Ishikawa (cell line): Measurements from ENCODE around the gene STAG1.

Experiments used
- CEBPB ChIP-seq: IDR thresholded peaks from 2 replicates; pipeline ENCODE4 v1.6.1; 2012
- CREB1 ChIP-seq: IDR thresholded peaks from 2 replicates; pipeline ENCODE4 v1.6.1; 2012; ENCODE audit warnings: low read depth
- EGR1 ChIP-seq: IDR thresholded peaks from 2 replicates; pipeline ENCODE4 v1.6.1; 2012
- EP300 ChIP-seq: IDR thresholded peaks from 2 replicates; pipeline ENCODE4 v1.6.1; 2012; ENCODE audit warnings: borderline replicate concordance
- FOXM1 ChIP-seq: IDR thresholded peaks from 2 replicates; pipeline ENCODE4 v1.6.1; 2012; ENCODE audit warnings: low read depth, borderline replicate concordance
- NFIC ChIP-seq: IDR thresholded peaks from 2 replicates; pipeline ENCODE4 v1.6.1; 2012
- RAD21 ChIP-seq: IDR thresholded peaks from 2 replicates; pipeline ENCODE4 v1.6.1; 2012; ENCODE audit warnings: low read depth
- TAF1 ChIP-seq: IDR thresholded peaks from 2 replicates; pipeline ENCODE4 v1.6.1; 2012; ENCODE audit warnings: low read depth, mild to moderate bottlenecking
- TCF12 ChIP-seq: IDR thresholded peaks from 2 replicates; pipeline ENCODE4 v1.6.1; 2012; ENCODE audit warnings: low read depth
- TEAD4 ChIP-seq: IDR thresholded peaks from 2 replicates; pipeline ENCODE4 v1.6.1; 2012
- YY1 ChIP-seq: IDR thresholded peaks from 2 replicates; pipeline ENCODE4 v1.6.1; 2012; ENCODE audit warnings: low read depth
- ZBTB7A ChIP-seq: IDR thresholded peaks from 2 replicates; pipeline ENCODE4 v1.6.1; 2012; ENCODE audit warnings: low read depth
- TF ChIP-seq, protein P1 (sequence below): IDR thresholded peaks from 2 replicates; pipeline ENCODE4 v1.6.1; 2012
- TF ChIP-seq, protein P2 (sequence below): IDR thresholded peaks from 2 replicates; pipeline ENCODE4 v1.6.1; 2012
- TF ChIP-seq, protein P3 (sequence below): IDR thresholded peaks from 2 replicates; pipeline ENCODE4 v1.6.1; 2012; ENCODE audit warnings: low read depth, mild to moderate bottlenecking

Gene STAG1

DNA sequence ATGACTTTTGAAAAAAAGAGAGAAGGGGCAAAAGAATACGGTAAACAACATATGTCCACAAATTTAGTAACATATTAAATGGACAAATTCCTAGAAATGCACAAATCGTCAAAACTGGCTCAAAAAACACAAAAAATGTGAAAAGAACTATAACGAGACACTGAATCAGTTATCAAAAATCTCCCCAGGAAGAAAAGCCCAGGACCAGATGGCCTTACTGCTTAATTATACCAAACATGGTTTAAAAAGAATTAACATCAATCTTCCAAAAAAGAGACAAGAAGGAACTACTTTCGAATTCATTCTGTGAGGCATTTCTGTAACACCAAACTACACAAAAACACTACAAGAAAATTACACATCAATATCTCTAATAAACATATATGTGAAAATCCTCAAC lies 117.4 kb downstream of the STAG1 start:
- TF ChIP-seq CEBPB (no peak), EGR1 (no peak), ZBTB7A (no peak), CREB1 (no peak), TEAD4 (no peak), YY1 (no peak), EP300 (no peak)
- TF ChIP-seq, protein P1, sequence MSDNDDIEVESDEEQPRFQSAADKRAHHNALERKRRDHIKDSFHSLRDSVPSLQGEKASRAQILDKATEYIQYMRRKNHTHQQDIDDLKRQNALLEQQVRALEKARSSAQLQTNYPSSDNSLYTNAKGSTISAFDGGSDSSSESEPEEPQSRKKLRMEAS = no peak
- TF ChIP-seq, protein P2, sequence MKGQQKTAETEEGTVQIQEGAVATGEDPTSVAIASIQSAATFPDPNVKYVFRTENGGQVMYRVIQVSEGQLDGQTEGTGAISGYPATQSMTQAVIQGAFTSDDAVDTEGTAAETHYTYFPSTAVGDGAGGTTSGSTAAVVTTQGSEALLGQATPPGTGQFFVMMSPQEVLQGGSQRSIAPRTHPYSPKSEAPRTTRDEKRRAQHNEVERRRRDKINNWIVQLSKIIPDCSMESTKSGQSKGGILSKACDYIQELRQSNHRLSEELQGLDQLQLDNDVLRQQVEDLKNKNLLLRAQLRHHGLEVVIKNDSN = no peak
- TF ChIP-seq, protein P3, sequence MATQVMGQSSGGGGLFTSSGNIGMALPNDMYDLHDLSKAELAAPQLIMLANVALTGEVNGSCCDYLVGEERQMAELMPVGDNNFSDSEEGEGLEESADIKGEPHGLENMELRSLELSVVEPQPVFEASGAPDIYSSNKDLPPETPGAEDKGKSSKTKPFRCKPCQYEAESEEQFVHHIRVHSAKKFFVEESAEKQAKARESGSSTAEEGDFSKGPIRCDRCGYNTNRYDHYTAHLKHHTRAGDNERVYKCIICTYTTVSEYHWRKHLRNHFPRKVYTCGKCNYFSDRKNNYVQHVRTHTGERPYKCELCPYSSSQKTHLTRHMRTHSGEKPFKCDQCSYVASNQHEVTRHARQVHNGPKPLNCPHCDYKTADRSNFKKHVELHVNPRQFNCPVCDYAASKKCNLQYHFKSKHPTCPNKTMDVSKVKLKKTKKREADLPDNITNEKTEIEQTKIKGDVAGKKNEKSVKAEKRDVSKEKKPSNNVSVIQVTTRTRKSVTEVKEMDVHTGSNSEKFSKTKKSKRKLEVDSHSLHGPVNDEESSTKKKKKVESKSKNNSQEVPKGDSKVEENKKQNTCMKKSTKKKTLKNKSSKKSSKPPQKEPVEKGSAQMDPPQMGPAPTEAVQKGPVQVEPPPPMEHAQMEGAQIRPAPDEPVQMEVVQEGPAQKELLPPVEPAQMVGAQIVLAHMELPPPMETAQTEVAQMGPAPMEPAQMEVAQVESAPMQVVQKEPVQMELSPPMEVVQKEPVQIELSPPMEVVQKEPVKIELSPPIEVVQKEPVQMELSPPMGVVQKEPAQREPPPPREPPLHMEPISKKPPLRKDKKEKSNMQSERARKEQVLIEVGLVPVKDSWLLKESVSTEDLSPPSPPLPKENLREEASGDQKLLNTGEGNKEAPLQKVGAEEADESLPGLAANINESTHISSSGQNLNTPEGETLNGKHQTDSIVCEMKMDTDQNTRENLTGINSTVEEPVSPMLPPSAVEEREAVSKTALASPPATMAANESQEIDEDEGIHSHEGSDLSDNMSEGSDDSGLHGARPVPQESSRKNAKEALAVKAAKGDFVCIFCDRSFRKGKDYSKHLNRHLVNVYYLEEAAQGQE = no peak

DNA sequence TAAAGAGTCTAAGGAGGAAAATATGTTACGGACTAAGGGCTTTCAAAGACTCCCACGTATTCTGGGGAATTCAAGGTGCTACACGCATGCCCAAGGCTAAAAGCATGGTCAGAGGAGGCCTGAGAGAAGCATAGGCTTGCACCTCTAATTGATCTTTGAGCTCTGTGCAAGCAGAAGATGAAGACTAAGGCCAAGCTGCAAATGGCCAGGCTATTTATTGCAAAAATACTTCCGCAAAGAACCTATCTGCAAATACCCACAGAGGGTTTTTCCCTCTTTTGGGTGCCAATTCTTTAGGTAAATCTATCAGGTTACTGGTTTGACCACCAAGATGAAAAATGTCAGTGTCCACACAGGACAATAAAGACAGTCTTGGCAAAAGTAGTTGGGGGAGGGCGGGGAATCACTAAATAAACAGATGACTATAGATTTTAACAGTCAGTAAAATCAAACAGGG lies 119.5 kb downstream of the STAG1 start:
- TF ChIP-seq RAD21 = no peak
- no peak for TF ChIP-seq CEBPB
- no peak for TF ChIP-seq TCF12
- no peak for TF ChIP-seq TAF1
- TF ChIP-seq FOXM1 = no peak
- TF ChIP-seq, protein P2 = no peak
- no peak for TF ChIP-seq YY1
- TF ChIP-seq CREB1 = no peak
- TF ChIP-seq ZBTB7A = no peak
- no peak for TF ChIP-seq EP300
- no peak for TF ChIP-seq NFIC
- TF ChIP-seq EGR1 = no peak
- TF ChIP-seq, protein P3 = no peak
- no peak for TF ChIP-seq TEAD4
- TF ChIP-seq, protein P1 = no peak

DNA sequence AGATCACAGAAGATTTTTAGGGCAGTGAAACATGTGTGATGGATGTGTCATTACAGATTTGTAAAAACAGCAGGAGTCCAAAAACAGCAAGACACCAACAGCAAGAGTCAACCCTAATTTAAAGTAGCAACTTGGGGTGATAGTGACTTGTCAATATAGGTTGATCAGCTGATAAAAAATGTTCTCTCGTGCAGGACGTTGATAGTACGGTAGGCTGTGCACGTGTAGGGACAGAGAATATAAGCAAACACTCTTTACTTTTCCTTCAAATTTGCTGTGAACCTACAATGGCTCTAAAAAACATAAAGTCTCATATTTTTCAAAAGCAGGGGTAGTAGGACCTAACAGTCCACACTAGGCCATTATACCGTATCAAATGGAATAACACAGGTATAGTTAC lies 120.8 kb downstream of the STAG1 start:
- TF ChIP-seq, protein P3 = no peak
- TF ChIP-seq, protein P2 = no peak
- no peak for TF ChIP-seq FOXM1
- no peak for TF ChIP-seq CREB1
- TF ChIP-seq NFIC = no peak
- no peak for TF ChIP-seq RAD21
- TF ChIP-seq EGR1 = no peak
- TF ChIP-seq TCF12 = no peak
- TF ChIP-seq CEBPB = no peak
- TF ChIP-seq YY1 = no peak

DNA sequence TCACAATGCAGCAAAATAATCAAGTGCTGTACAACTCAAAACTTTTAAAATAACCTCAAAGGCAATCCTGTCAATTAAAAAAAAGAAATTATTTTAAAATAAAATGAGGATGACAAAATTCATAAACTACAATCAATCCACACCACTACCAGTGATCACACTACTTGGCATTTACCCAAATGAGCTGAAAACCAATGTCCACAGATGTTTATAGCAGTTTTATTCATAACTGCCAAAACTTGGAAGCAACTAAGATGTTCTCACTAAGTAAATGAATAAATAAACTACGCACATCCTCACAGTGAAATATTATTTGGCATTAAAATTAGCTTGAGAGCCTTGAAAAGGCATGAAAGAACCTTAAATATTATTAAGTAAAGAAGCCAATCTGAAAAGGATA lies 121.3 kb downstream of the STAG1 start:
- TF ChIP-seq EP300 = no peak
- TF ChIP-seq ZBTB7A = no peak
- TF ChIP-seq TCF12 = no peak
- TF ChIP-seq TEAD4 = no peak
- no peak for TF ChIP-seq NFIC
- no peak for TF ChIP-seq CREB1
- TF ChIP-seq, protein P2 = no peak
- TF ChIP-seq TAF1 = no peak
- TF ChIP-seq EGR1 = no peak
- TF ChIP-seq, protein P1 = no peak
